HG03439 (cell line): Measurements from ENCODE around the gene DDX10.
"Not testable (repeated sequence)": the region's sequence is repeated elsewhere in the genome, so short reads cannot be mapped to it uniquely, and the experiment has no call there.

Experiments
- ATAC-seq: cut with Tn5 transposase; IDR thresholded peaks from one replicate; pipeline ENCODE4 v1.9.1; 2021; ENCODE audit warnings: mild to moderate bottlenecking, moderate library complexity; ENCODE audit not compliant: unreplicated experiment

DDX10 gene

GRCh38 chr11:108768370-108768769, 103.5 kb downstream of the DDX10 start:
- ATAC-seq = no peak

- ATAC-seq = no peak
These were observed 104.1 kb downstream of the DDX10 start for GRCh38 chr11:108768964-108769363.

GRCh38 chr11:108774037-108774730, 109.3 kb downstream of the DDX10 start:
- ATAC-seq = no peak

- ATAC-seq = no peak
These were observed 110.5 kb downstream of the DDX10 start for GRCh38 chr11:108775324-108775723.

GRCh38 chr11:108779147-108779546, 114.3 kb downstream of the DDX10 start:
- ATAC-seq = not testable (repeated sequence)

- no peak for ATAC-seq
These were observed 115.2 kb downstream of the DDX10 start for GRCh38 chr11:108780119-108780518.

- no peak for ATAC-seq
These were observed 117.1 kb downstream of the DDX10 start for GRCh38 chr11:108781946-108782345.

GRCh38 chr11:108786281-108786990, 121.6 kb downstream of the DDX10 start:
- ATAC-seq = no peak

- no peak for ATAC-seq
These were observed 122.2 kb downstream of the DDX10 start for GRCh38 chr11:108787105-108787504.

- ATAC-seq = no peak
These were observed 123.8 kb downstream of the DDX10 start for GRCh38 chr11:108788565-108789199.

- no peak for ATAC-seq
These were observed 125.8 kb downstream of the DDX10 start for GRCh38 chr11:108790501-108791299.

GRCh38 chr11:108793138-108793537, 128.3 kb downstream of the DDX10 start:
- no peak for ATAC-seq

GRCh38 chr11:108793611-108794010, 128.7 kb downstream of the DDX10 start:
- no peak for ATAC-seq

GRCh38 chr11:108796551-108796950, 131.7 kb downstream of the DDX10 start:
- no peak for ATAC-seq

GRCh38 chr11:108797578-108798100, 132.8 kb downstream of the DDX10 start:
- ATAC-seq = no peak

GRCh38 chr11:108802492-108802891, 137.6 kb downstream of the DDX10 start:
- ATAC-seq = no peak

GRCh38 chr11:108803776-108804175, 138.9 kb downstream of the DDX10 start:
- ATAC-seq = no peak

GRCh38 chr11:108804511-108804910, 139.6 kb downstream of the DDX10 start:
- no peak for ATAC-seq

GRCh38 chr11:108805030-108805429, 140.2 kb downstream of the DDX10 start:
- no peak for ATAC-seq

GRCh38 chr11:108807262-108807661, 142.4 kb downstream of the DDX10 start:
- ATAC-seq = no peak

GRCh38 chr11:108813086-108813485, 148.2 kb downstream of the DDX10 start:
- no peak for ATAC-seq
